GM12873 (cell line): ENCODE measurements around the gene B2M.

Experiments
- TF ChIP-seq, protein P1 (sequence below): IDR thresholded peaks from 2 replicates; pipeline ENCODE4 v1.5.1; 2012; ENCODE audit warnings: low read depth, mild to moderate bottlenecking, moderate library complexity, low read length, control low read depth; ENCODE audit not compliant: insufficient read depth; ENCODE audit errors: missing control alignments

Gene B2M

DNA sequence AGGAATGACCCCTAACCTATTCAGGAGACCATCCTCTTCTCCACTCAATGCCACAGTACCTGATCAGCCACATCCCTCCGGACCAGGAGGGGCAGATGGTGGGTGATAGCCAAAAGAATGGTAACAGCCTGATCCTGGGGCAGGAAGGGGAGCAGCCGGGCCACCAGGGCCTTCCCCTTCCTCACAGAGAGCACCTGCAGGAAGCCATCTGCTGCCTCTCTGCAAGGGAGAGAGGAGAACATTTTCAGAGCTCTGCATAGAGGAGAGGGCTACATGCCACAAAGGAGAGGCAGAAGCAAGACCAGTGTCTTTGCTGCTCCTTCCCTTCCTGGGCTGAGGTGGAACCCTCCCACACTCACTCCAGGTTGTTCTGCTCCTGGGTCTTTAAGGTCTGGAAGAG, 42.4 kb upstream of the B2M start:
- TF ChIP-seq, protein P1, sequence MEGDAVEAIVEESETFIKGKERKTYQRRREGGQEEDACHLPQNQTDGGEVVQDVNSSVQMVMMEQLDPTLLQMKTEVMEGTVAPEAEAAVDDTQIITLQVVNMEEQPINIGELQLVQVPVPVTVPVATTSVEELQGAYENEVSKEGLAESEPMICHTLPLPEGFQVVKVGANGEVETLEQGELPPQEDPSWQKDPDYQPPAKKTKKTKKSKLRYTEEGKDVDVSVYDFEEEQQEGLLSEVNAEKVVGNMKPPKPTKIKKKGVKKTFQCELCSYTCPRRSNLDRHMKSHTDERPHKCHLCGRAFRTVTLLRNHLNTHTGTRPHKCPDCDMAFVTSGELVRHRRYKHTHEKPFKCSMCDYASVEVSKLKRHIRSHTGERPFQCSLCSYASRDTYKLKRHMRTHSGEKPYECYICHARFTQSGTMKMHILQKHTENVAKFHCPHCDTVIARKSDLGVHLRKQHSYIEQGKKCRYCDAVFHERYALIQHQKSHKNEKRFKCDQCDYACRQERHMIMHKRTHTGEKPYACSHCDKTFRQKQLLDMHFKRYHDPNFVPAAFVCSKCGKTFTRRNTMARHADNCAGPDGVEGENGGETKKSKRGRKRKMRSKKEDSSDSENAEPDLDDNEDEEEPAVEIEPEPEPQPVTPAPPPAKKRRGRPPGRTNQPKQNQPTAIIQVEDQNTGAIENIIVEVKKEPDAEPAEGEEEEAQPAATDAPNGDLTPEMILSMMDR: no peak

DNA sequence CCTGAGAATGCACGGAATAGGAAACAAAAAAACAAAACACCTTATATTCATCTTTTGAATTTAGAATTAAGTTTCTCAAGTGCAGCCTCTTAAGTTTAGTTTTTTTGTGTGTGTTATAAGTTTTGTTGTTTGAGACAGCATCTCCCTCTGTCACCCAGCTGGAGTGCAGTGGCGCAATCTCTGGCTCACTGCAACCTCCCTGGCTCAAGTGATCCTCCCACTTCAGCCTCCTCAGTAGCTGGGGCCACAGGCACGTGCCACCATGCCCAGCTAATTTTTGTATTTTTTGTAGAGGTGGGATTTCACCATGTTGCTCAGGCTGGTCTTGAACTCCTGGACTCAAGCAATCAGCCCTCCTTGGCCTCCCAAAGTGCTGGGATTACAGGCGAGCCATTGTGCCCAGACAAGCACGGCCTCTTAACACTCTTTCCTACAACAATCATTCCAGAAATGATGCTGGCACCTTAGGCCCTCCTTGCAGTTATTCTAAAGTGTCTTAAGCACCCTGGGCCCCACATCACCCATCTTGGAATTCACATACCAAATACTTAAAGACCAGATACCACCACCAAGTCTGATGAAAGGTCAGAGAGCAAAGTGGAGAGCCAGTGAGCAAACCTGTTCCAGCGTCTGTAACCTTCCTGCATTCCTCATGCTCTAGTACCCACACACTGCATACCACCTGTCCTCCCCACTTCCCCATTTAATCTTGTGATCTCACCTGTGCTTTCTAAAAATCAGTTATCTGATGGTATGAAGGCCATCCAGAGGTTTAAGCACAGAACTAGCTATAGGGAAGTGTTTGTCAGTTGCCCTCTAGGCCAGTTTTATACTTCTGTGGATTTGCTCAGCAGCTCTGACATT, 41.0 kb upstream of the B2M start:
- TF ChIP-seq, protein P1: no peak

DNA sequence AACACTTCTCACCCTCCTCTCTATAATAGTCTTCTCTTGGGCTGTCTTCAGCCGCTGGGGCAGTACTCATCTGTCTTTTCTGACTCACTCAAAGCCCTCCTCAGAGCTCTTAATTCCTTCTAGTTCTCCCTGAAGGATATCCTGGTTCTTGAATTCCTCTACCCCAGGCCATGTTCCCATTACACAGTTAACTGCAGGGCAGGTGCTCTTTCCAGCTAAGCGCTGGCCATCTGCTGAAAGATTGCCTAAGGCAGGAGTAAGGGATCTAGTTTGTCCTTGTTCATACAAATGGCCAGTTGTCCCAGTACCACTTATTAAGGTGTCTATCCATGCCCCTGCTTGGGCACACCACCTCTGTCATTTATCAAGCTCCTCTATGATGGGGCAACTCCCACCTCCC, 37.7 kb upstream of the B2M start:
- TF ChIP-seq, protein P1: no peak

DNA sequence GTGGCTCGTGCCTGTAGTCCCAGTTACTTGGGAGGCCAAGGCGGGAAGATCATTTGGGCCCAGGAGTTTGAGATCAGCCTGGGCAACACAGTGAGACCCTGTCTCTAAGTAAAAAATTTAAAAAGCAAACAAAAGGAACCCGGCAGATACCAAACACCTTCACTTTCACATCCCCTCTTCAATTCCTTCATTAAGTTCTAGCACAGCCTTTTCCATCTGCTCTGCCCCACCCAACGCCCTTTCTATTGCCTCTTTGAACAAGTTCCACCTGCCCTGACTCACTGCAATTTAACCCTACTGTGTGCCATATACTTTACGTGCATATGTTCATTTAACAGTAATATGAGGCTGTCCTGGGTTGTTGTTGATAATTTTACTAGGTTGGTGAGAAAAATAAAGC, 35.4 kb upstream of the B2M start:
- TF ChIP-seq, protein P1: no peak

DNA sequence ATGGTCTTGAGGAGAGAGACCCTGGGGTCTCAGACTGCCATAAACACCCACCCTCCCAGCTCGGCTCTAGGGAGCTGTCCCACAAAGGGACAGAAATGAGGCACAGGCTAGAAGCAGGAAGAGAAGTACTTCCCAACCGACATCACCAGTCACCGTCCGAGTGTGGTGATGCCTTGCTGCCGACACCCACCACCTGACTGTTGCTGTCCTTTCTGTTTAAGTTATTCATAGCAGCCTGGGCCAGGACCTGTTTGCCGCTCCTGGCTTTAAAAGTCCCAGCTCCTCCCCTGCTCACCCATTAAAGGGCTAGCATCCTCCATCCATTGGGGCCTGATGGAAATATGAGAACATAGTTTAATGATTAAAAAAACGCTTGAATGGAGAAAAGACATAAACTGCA, 34.6 kb upstream of the B2M start:
- TF ChIP-seq, protein P1: no peak

DNA sequence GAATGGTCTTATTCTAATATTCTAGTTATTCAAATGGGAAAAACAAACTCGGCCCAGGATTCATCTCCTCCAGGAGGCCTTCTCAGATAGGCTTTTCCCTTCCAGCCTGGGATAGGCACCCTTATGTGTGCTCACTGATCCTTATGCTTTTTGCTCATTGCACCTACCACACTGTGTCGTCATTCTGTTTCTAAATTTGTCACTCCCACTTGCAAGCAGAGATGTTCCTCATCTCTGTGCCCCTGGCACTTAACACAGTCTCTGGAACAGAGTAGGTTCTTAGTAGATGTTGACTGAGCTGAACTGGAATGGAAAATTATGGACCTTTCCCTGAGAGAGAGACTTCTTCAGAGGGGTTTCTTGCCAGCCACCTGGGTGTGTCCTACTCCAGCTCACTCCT, 29.1 kb upstream of the B2M start:
- TF ChIP-seq, protein P1: no peak

DNA sequence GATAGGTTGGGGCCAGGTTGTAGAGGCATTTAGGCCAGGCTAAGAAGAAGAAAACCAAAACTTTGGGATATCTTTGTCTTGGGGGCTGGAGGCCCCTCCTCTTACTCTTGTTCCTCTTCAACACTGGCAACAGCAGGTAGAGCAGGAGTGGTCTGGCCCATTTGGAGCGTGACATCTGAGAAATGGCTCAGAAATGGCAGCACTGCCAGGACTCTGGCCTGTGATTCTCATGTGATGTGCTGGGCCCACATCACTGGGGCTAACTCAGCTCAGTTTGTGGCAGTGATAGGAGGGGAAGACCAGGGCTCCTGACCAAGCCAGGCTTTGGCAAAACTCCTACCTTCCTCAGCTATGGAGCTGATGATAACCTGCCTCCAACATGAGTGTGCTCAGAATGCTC, 18.7 kb upstream of the B2M start:
- TF ChIP-seq, protein P1: no peak
